HepG2 (cell line): ENCODE data around the gene FUCA2. TPM values are rescaled to one million over a fixed set of nuclear protein-coding genes. Genes with fewer than 3 reads are reported as not detected.

Experiments used
- ATAC-seq: fragments of 200-7000 bp; cut with Tn5 transposase; 3 replicates; pipeline ENCODE4 v1.9.1; 2020; ENCODE audit warnings: mild to moderate bottlenecking, moderate library complexity
- BruUV-seq: library from RNA; stranded (reverse); fragments of 400-500 nt; replicated peaks from 2 replicates; lab custom pipeline; 2021; lab: Mats Ljungman, UMichigan
- CTCF ChIA-PET: fragments of 300-600 bp; formaldehyde crosslinking; extraction: SDS; loops from one replicate; lab custom pipeline; 2021; ENCODE audit warnings: low total read pairs, inconsistent platforms, low intra/inter-chr PET ratio; lab: Yijun Ruan, JAX
- POLR2A ChIA-PET: fragments of 350-600 bp; sonication (Branson Sonifier 250); formaldehyde crosslinking; loops from one replicate; lab custom pipeline; 2020; ENCODE audit warnings: antibody characterized with exemption, inconsistent platforms; lab: Yijun Ruan, JAX
- DNase-seq: peaks from one replicate; pipeline ENCODE4 v3.0.0-alpha.2; 2015; ENCODE audit warnings: low spot score
- FAIRE-seq: peaks from 3 replicates; lab custom pipeline; 2011; peaks lifted over from hg19 to GRCh38; lab: Jason Lieb, UNC
- H2AFZ ChIP-seq: one replicate; pipeline ENCODE4 v1.6.1; 2011; ENCODE audit warnings: low read length, inconsistent platforms
- H3K27ac ChIP-seq: fragments of 300-600 bp; 3 replicates; pipeline ENCODE4 v1.8.0; 2011; ENCODE audit warnings: mixed run types, mild to moderate bottlenecking, mixed read lengths, low read length, inconsistent platforms; ENCODE audit not compliant: insufficient read depth; ENCODE audit errors: extremely low read length
- H3K27me3 ChIP-seq, 2 experiments: fragments of 200-600 bp in 1 of 2; 2 replicates in 1 of 2; 3 replicates in 1 of 2; pipeline versions ENCODE4 v1.6.0 to v1.8.0; 2011; ENCODE audit warnings: low read length in 2 of 2, mild to moderate bottlenecking in 2 of 2, moderate library complexity in 2 of 2, inconsistent platforms in 1 of 2; ENCODE audit not compliant: insufficient read depth in 2 of 2, control insufficient read depth in 1 of 2
- H3K36me3 ChIP-seq, 2 experiments: fragments of 200-600 bp in 1 of 2; replicated peaks in 1 of 2; 2 replicates in 1 of 2; 3 replicates in 1 of 2; pipeline versions ENCODE4 v1.5.1 to v1.8.0; 2011; ENCODE audit warnings: low read length in 2 of 2, inconsistent platforms in 1 of 2; ENCODE audit not compliant: insufficient read depth in 2 of 2, control insufficient read depth in 1 of 2
- H3K4me1 ChIP-seq: 2 replicates; pipeline ENCODE4 v1.5.1; 2012; ENCODE audit warnings: low read length, inconsistent platforms; ENCODE audit not compliant: insufficient read depth
- H3K4me2 ChIP-seq: 2 replicates; pipeline ENCODE4 v1.6.0; 2011; ENCODE audit warnings: low read depth, low read length, inconsistent platforms
- H3K4me3 ChIP-seq, 3 experiments: fragments of 200-600 bp in 1 of 3; sonication (generic), shearing (Covaris generic) in 1 of 3; replicated peaks in 1 of 3; 2 replicates each; pipeline ENCODE4 v1.5.1; 2011 to 2016; ENCODE audit warnings: low read length in 3 of 3, inconsistent platforms in 2 of 3, low read depth in 2 of 3, mild to moderate bottlenecking in 2 of 3, control low read depth in 1 of 3, mixed read lengths in 1 of 3; ENCODE audit not compliant: insufficient read depth in 1 of 3
- H3K79me2 ChIP-seq: one replicate; pipeline ENCODE4 v1.6.1; 2011; ENCODE audit warnings: low read length, inconsistent platforms; ENCODE audit not compliant: insufficient read depth
- H3K9ac ChIP-seq: 2 replicates; pipeline ENCODE4 v1.6.0; 2011; ENCODE audit warnings: mild to moderate bottlenecking, low read depth, low read length, inconsistent platforms; ENCODE audit not compliant: insufficient read depth
- H3K9me3 ChIP-seq: 2 replicates; pipeline ENCODE4 v1.5.1; 2012; ENCODE audit warnings: mild to moderate bottlenecking, low read length
- H4K20me1 ChIP-seq: 2 replicates; pipeline ENCODE4 v1.6.0; 2011; ENCODE audit warnings: inconsistent platforms, mild to moderate bottlenecking, low read length, moderate library complexity; ENCODE audit not compliant: insufficient read depth
- AGO2 ChIP-seq: fragments of 200-400 bp; formaldehyde crosslinking; optimal IDR thresholded peaks from 2 replicates; pipeline ENCODE3; 2017; ENCODE audit warnings: mild to moderate bottlenecking, low read depth, low read length, moderate library complexity
- ETV5 ChIP-seq: IDR thresholded peaks from 2 replicates; pipeline ENCODE4 v1.6.1; 2018; ENCODE audit warnings: missing biosample characterization, missing genetic modification reagents, inconsistent platforms, borderline replicate concordance
- FOXK2 ChIP-seq: fragments of 450-650 bp; IDR thresholded peaks from 2 replicates; pipeline ENCODE4 v1.6.1; 2016
- KDM4B ChIP-seq: sonication (generic); formaldehyde crosslinking; IDR thresholded peaks from 2 replicates; pipeline ENCODE4 v1.4.0; 2020; ENCODE audit warnings: missing genetic modification reagents
- NBN ChIP-seq: fragments of 450-650 bp; conservative IDR thresholded peaks from 2 replicates; pipeline ENCODE4 v1.6.1; 2017
- RXRA ChIP-seq: sonication (generic); formaldehyde crosslinking; IDR thresholded peaks from 2 replicates; pipeline ENCODE4 v1.5.1; 2020; ENCODE audit warnings: missing genetic modification reagents
- STAG1 ChIP-seq: sonication (generic); formaldehyde crosslinking; IDR thresholded peaks from 2 replicates; pipeline ENCODE4 v1.4.0; 2020; ENCODE audit warnings: missing genetic modification reagents
- TFDP2 ChIP-seq: sonication (generic); formaldehyde crosslinking; IDR thresholded peaks from 2 replicates; pipeline ENCODE4 v1.4.0; 2020; ENCODE audit warnings: missing genetic modification reagents
- TGIF2 ChIP-seq: IDR thresholded peaks from 2 replicates; pipeline ENCODE4 v1.6.1; 2016; ENCODE audit warnings: control low read depth, missing compliant biosample characterization
- ZNF724P ChIP-seq: sonication (generic); formaldehyde crosslinking; IDR thresholded peaks from 2 replicates; pipeline ENCODE4 v1.8.0; 2022; ENCODE audit warnings: missing genetic modification reagents, borderline replicate concordance
- WGBS: methylation state at CpG from one replicate; pipeline ENCODE4 v1.1.6; 2017; ENCODE audit warnings: low lambda C conversion rate; 5-methylcytosine and 5-hydroxymethylcytosine counted together
- in situ Hi-C: cut with HindIII; loops from 2 replicates; pipeline ENCODE4 v1.10.0; 2017; ENCODE audit warnings: low pct_unique_long_range_greater_than_20kb; ENCODE audit not compliant: extremely low pct_ligation_motif_present
- intact Hi-C: fragments of 100-400 bp; cut with micrococcal nuclease; formaldehyde crosslinking; loops from one replicate; pipeline ENCODE4 v1.10.0; 2022; ENCODE audit not compliant: unreplicated experiment
- polyA plus RNA-seq, 8 experiments: library from polyadenylated mRNA; depleted of rRNA in 3 of 8; stranded (reverse) in 7 of 8; unstranded in 1 of 8; fragments of >200 nt; fragmentation: Illumina TruSeq in 4 of 8; extraction: Trizol in 4 of 8; gene quantifications; 2 replicates each; pipeline versions ENCODE4 v1.2.1 to v1.2.3, GENCODE V29; 2011 to 2016; ENCODE audit warnings: low read depth in 4 of 8, missing spikeins in 1 of 8, mixed read lengths in 1 of 8; ENCODE audit not compliant: insufficient read depth in 1 of 8
- total RNA-seq, 5 experiments: library from RNA; depleted of rRNA; stranded (reverse); fragments of >200 nt; fragmentation: Illumina TruSeq; extraction: Trizol; gene quantifications; 2 replicates each; pipeline ENCODE4 v1.2.3, GENCODE V29; 2016; ENCODE audit warnings: low read depth in 1 of 5

FUCA2 gene
- total and polyA plus RNA-seq, 2 of the 13 experiments (the other 11 are each of a cell fraction or from before 2014, with no cell fraction given): 87.4 to 144 TPM

- DNase-seq (no peak), ATAC-seq (peak; percentile 23; the same call in 2 of the 3 replicates), FAIRE-seq (no peak)
- H3K9ac ChIP-seq: no peak overlapping the region
- 98% methylated on average over 1 of the region's 1 CpG for WGBS
- no peaks in the 10 kb centered on the region for H3K9me3 ChIP-seq
- no peak overlapping the region for H3K4me2 ChIP-seq
- no peaks in the 10 kb centered on the region for H3K27me3 ChIP-seq
- no peak overlapping the region for H3K27ac ChIP-seq
- H3K4me3 ChIP-seq: no peak overlapping the region
- intact Hi-C loops: no loop called here
- H2AFZ ChIP-seq: no peak overlapping the region
- H3K36me3 ChIP-seq: peaks cover 5 to 17% of the 10 kb centered on the region in 2 experiments; a peak in 3 of 5 replicates
- TF ChIP-seq AGO2 (no peak), FOXK2 (no peak), ETV5 (CRISPR knock-in tag) (no peak), KDM4B (CRISPR knock-in tag) (no peak), STAG1 (CRISPR knock-in tag) (no peak), ZNF724P (CRISPR knock-in tag) (no peak), RXRA (no peak), TGIF2 (CRISPR knock-in tag) (no peak), TFDP2 (CRISPR knock-in tag) (no peak), NBN (no peak)
- in situ Hi-C loops: no loop called here
- no peaks in the 10 kb centered on the region for H3K79me2 ChIP-seq
- POLR2A ChIA-PET: interaction anchor here (1.1 kb wide), 1 partner anchor 40 kb away, joined by 3 read pairs; the partner anchor contains the start of genes ADAT2 and PEX3
- CTCF ChIA-PET: no interaction called here
- H4K20me1 ChIP-seq: no peaks in the 10 kb centered on the region
- no TSS peak for BruUV-seq
- no peaks in the 10 kb centered on the region for H3K4me1 ChIP-seq
Measured at GRCh38 chr6:143490244-143490643, 21.3 kb downstream of the FUCA2 start.
